Measurements from ENCODE around the gene FLYWCH1. TPM values are rescaled to one million over a fixed set of nuclear protein-coding genes. Genes with fewer than 3 reads are reported as not detected.

FLYWCH1 gene
- total RNA-seq, 1 donor from 2014 or later, result 34.7 TPM

- no peaks in the 10 kb centered on the region for H3K36me3 ChIP-seq
- H3K27ac ChIP-seq, result no peak overlapping the region
- peaks cover 11% of the 10 kb centered on the region for H3K27me3 ChIP-seq (ENCODE audit: low read depth)
- no peaks in the 10 kb centered on the region for H3K9me3 ChIP-seq
- no peak overlapping the region for H3K4me3 ChIP-seq
- intact Hi-C loops (cut with DNase I), result no loop called here
- no peak for TF ChIP-seq CTCF (IDR thresholded peaks at IDR 0.05)
- H3K4me1 ChIP-seq, result peaks cover 32% of the 10 kb centered on the region
- DNase-seq (no peak), ATAC-seq (no peak)
Measured at GRCh38 chr16:2971985-2972784, 60.5 kb downstream of the FLYWCH1 start.

- no peak for DNase-seq
- intact Hi-C loops (cut with DNase I), result no loop called here
- H3K9me3 ChIP-seq, result no peaks in the 10 kb centered on the region
- H3K4me3 ChIP-seq, result no peak overlapping the region
- H3K27me3 ChIP-seq (ENCODE audit: low read depth), result peaks cover 2% of the 10 kb centered on the region
- ATAC-seq, result no peak
- TF ChIP-seq CTCF (IDR thresholded peaks at IDR 0.05), result no peak
- H3K36me3 ChIP-seq, result no peaks in the 10 kb centered on the region
- peaks cover 30% of the 10 kb centered on the region for H3K4me1 ChIP-seq
- no peak overlapping the region for H3K27ac ChIP-seq
Measured at GRCh38 chr16:2973093-2973492, 61.4 kb downstream of the FLYWCH1 start.

DNA sequence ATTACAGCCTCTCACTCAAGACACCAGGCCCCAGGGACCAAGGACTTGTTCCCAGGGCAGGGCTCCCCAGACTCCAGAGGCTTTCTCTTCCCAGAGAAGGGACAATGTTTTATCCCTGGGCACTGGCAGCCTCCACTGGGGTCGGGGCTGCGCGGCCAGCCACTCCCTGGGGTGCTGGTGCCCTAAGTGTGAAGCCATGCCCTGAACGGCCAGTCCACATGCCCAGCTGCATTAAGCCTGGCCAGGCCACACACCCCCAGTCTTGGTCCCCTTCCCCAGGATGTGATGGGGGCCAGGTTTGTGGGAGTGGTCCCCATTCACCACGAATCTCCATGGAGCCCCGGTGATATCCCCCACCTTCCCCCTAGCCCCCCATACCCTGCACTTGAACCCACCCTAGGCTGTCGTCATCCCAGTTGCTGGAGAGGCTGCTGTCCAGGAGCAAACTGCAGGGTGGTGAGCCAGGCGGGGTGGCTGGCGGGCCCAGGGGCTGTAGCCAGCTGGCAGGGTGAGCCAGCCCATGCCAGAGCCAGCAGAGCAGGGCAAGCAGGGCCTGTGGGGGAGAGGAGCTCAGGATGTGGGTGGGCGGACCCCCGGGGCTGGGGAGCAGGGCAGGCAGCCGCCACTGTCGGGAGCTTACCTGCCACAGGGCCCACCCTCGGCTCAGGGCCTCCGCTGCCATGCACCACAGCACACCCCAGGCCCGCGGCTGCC lies 62.0 kb downstream of the FLYWCH1 start:
- Histone ChIP-seq H3K36me3 (no peaks in the 10 kb centered on the region), H3K27ac (no peak overlapping the region), H3K27me3 (ENCODE audit: low read depth) (no peaks in the 10 kb centered on the region), H3K9me3 (no peaks in the 10 kb centered on the region), H3K4me3 (no peak overlapping the region), H3K4me1 (peaks cover 24% of the 10 kb centered on the region)
- intact Hi-C loops (cut with DNase I), result no loop called here
- no peak for TF ChIP-seq CTCF (IDR thresholded peaks at IDR 0.05)
- DNase-seq (no peak), ATAC-seq (no peak)

DNA sequence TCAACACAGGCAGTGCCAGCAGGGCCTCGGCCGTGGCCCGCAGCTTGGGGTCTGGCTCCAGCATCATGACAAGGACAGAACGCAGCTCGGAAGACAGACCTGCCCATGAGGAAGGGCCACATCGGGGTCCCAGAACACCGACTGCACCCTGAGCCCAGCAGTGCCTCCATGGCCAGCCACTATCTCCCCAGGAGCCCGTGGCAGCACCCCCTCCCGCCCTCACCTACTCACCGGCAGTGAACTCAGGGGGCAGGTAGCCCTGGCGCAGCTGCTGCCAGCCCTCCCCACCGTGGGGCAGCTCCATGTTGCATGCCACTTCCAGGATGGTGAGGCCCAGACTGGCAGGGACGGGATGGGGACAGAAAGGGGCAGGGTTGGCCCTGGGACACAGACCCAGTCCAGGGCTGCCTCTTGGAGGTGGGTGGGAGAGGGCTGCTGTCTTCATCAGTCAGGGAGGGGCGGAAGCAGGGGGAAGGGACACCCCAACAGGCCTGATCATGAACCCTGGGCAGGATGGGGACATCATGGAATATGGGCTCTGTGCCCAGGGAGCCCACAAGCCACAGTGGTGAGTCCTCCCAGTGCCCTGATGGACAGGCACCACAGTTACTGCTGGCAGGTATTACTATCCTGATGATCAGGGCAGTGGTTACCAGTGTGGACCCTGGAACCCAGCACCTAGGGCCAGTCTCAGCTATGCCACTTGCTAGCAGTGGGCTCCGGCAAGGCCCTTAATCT lies 62.8 kb downstream of the FLYWCH1 start:
- Histone ChIP-seq H3K4me1 (peaks cover 24% of the 10 kb centered on the region), H3K27ac (no peak overlapping the region), H3K36me3 (no peaks in the 10 kb centered on the region), H3K27me3 (ENCODE audit: low read depth) (peaks cover 3% of the 10 kb centered on the region), H3K9me3 (no peaks in the 10 kb centered on the region), H3K4me3 (no peak overlapping the region)
- no peak for ATAC-seq
- intact Hi-C loops (cut with DNase I), result no loop called here
- DNase-seq, result no peak
- no peak for TF ChIP-seq CTCF (IDR thresholded peaks at IDR 0.05)

DNA sequence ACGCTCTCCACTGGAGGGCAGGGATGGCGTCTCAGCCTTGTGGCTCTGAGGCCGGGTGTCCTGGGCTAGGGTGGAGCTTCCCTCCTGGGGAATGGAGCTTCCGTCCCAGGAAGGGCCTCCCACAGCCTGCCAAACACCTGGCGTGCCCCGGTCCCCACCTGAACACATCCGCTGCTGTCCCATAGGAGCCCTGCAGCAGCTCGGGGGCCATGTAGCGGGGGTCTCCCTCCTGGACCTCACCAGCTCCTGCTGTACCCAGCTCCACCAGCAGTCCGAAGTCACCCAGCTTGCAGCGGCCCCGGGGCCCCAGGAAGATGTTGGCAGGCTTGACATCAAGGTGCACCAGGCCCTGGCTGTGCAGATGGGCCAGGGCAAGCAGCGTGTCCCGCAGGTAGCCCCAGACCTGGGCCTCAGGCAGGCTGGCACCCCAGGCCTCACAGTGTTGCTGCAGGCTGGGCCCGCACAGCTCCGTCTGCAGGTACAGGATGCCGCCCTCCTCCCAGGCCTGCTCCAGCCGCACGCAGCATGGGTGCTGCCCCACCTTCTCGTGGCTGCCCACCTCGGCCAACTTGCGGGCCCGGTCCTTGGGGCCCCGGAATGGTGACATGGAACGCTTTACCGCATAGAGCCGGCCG lies 63.5 kb downstream of the FLYWCH1 start:
- DNase-seq (no peak), ATAC-seq (no peak)
- Histone ChIP-seq H3K27me3 (ENCODE audit: low read depth) (peaks cover 4% of the 10 kb centered on the region), H3K9me3 (no peaks in the 10 kb centered on the region), H3K4me1 (peaks cover 24% of the 10 kb centered on the region), H3K27ac (no peak overlapping the region), H3K4me3 (no peak overlapping the region), H3K36me3 (no peaks in the 10 kb centered on the region)
- TF ChIP-seq CTCF (IDR thresholded peaks at IDR 0.05), result no peak
- intact Hi-C loops (cut with DNase I), result no loop called here
